Motor neuron (in vitro differentiated cells): ENCODE measurements around the gene PYHIN1. TPM values are rescaled to one million over a fixed set of nuclear protein-coding genes. Genes with fewer than 3 reads are reported as not detected.
"Not testable (repeated sequence)": the region's sequence is repeated elsewhere in the genome, so short reads cannot be mapped to it uniquely, and the experiment has no call there.

Source experiments
- ATAC-seq, 8 experiments: fragments of 200-7000 bp; cut with Tn5 transposase; replicated peaks in 6 of 8; 2 replicates each; pipeline ENCODE4 v1.8.0; 2021; ENCODE audit warnings: mild to moderate bottlenecking in 8 of 8, moderate library complexity in 8 of 8
- H3K27ac ChIP-seq, 2 donors: fragments of 250-450 bp; sonication (Bioruptor Pico); 2 replicates each; pipeline ENCODE4 v1.9.0; 2021; ENCODE audit warnings: antibody characterized with exemption in 2 of 2, mild to moderate bottlenecking in 2 of 2, moderate library complexity in 1 of 2
- H3K4me1 ChIP-seq, 2 donors: fragments of 250-450 bp; sonication (Bioruptor Pico); replicated peaks in 1 of 2; 2 replicates each; pipeline ENCODE4 v1.6.1; 2021; ENCODE audit warnings: antibody characterized with exemption in 2 of 2, mild to moderate bottlenecking in 2 of 2, moderate library complexity in 1 of 2
- H3K4me3 ChIP-seq, 5 donors: fragments of 250-450 bp; sonication (Bioruptor Pico); 2 replicates each; pipeline ENCODE4 v1.9.0; 2021; ENCODE audit warnings: antibody characterized with exemption in 5 of 5, mild to moderate bottlenecking in 5 of 5, moderate library complexity in 4 of 5
- WGBS, 10 experiments: fragments of 450-650 bp; shearing (Covaris generic); methylation state at CpG; one replicate each; pipeline ENCODE4 v1.0.0; 2022; 5-methylcytosine and 5-hydroxymethylcytosine counted together
- in situ Hi-C, 9 experiments: fragments of 400-800 bp; cut with MboI; loops; one replicate each; pipeline ENCODE4 v1.15.0; 2021; ENCODE audit warnings: low sequenced_read_pairs in 9 of 9, low pct_unique_long_range_greater_than_20kb in 2 of 9; ENCODE audit not compliant: unreplicated experiment in 9 of 9
- total RNA-seq, 8 experiments: library from RNA; unstranded; fragments of 300-600 nt; gene quantifications; 2 replicates each; pipeline versions ENCODE4 v1.2.3 to v1.2.4, GENCODE V29; 2022

The PYHIN1 gene
- total RNA-seq, 8 experiments from 2014 or later = 0.40 to 3.5 (median 0.64) TPM; not detected in 4

DNA sequence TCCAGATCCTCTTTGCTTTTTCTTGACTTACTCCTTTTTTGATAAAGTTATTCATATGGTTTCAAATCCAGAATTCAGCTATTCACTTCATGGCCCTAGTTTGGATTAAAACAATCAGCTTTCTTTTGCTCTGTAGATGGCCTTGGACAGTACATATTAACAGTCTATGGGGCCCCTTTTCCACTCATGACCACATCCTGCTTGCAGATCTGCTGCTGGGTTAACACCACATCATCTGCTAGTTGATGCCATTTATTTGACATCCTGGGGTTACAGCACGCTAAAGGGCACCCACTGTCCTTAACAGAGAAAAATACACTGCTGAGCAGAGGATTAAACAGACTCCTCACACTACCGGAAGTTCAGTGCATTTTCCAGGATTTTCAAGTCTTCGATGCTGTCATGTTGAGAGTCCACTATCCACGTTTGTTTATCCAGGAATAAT is 77.4 kb downstream of the PYHIN1 start:
- 11 to 100% (median 86%) methylated on average over 1 to 4 of the region's 4 CpGs; no CpG with 5 or more reads in 1 of the 10 experiments for WGBS, 10 experiments
- in situ Hi-C loops = no loop called here
- Histone ChIP-seq H3K4me3 (no peak overlapping the region), H3K4me1 (peaks cover 30 to 32% of the 10 kb centered on the region in 2 donors), H3K27ac (no peak overlapping the region)
- no peak for ATAC-seq

DNA sequence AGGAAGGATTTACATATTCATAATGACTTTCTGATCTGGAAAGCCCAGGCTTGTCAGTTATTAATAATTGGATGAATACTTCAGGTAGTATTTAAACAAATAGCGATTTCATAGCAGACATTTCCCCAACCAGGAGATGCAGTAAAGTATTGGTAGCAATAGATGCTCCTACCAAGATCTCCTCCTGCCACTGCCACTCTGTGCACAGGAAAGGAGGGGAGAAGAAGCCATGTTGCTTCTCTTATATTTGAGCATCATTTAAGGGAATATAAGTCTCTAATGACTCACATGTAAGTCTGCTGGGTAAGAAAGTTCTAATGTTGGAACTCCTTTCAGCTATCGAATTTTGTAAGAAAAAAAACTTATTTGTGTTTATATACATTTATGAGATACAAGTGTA is 77.9 kb downstream of the PYHIN1 start:
- 0 to 100% (median 81%) methylated on average over 1 to 2 of the region's 2 CpGs for WGBS, 10 experiments
- in situ Hi-C loops = no loop called here
- peaks cover 30 to 32% of the 10 kb centered on the region in 2 donors for H3K4me1 ChIP-seq
- no peak overlapping the region for H3K27ac ChIP-seq
- peak in 3 of 8 experiments; percentile 7 to 17 (median 15) for ATAC-seq
- H3K4me3 ChIP-seq = peak overlapping the region in 1 of 5 donors; percentile 35

DNA sequence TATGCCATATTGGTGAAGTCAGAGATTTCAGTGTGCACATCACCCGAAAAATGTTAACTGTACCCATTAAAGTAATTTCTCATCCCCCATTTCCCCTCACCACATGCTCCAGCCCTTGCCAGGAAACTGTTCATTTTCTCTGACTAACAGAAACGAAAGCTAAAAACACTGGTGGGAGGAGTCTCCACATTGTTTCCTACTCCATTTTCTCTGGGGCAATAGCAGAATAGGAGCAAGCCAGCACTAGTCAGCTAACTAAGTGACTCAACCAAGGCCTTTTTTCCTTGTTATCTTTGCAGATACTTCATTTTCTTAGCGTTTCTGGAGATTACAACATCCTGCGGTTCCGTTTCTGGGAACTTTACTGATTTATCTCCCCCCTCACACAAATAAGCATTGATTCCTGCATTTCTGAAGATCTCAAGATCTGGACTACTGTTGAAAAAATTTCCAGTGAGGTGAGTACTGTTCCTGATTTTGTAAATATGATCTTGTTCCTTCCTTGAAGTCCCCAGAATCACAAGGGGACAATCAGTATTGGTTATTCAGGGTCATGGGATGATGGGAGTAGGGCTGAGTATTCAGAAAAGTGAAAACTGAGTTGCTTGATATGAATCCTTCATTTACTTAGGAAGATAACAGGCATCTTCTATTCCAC is 78.5 kb downstream of the PYHIN1 start, which contains the start of gene IFI16:
TSS of gene IFI16 (plus strand) at position 204 of the 658 bp plus-strand sequence. CDS start 4,774 bp downstream, outside the sequence.
- ATAC-seq = peak; percentile 71 to 91 (median 78)
- peaks cover 30 to 32% of the 10 kb centered on the region in 2 donors for H3K4me1 ChIP-seq
- peak within 1 kb of the TSS; percentile 9 to 35 (median 13) for H3K4me3 ChIP-seq
- H3K27ac ChIP-seq = peak within 1 kb of the TSS; percentile 3 to 13
- WGBS, 10 experiments = 0 to 56% (median 32%) methylated on average over 1 to 5 of the region's 5 CpGs; no CpG with 5 or more reads in 1 of the 10 experiments
- in situ Hi-C loops = loop anchor here in 1 of 9 experiments (10.0 kb wide), 1 partner anchor 65 kb away; the partner anchor contains the start of gene AIM2

DNA sequence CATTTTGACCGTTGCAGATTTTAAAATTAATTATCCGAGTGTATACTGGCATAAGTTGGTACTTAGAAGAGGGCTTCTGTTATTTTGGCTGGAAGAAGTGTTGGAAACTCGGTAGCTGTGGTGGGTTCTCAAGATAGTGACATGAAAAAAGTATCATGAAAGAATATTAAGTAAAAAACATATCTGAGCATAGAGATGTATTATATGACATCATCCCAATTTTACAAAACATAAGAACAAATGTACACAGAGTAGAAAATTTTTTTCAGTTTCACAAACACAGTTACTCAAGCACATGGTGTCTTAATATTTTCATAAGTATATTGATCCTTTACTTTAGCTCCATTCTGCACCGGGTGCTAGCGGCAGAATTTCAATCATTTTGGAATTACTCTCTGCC is 79.0 kb downstream of the PYHIN1 start:
- Histone ChIP-seq H3K4me3 (peak overlapping the region; percentile 9 to 35 (median 13)), H3K4me1 (peaks cover 27 to 30% of the 10 kb centered on the region in 2 donors), H3K27ac (peak overlapping the region; percentile 3 to 13)
- ATAC-seq = no peak
- WGBS, 10 experiments = 0 to 85% (median 56%) methylated on average over 2 to 5 of the region's 5 CpGs
- in situ Hi-C loops = loop anchor here in 1 of 9 experiments (10.0 kb wide), 1 partner anchor 64 kb away; the partner anchor contains the start of gene AIM2

DNA sequence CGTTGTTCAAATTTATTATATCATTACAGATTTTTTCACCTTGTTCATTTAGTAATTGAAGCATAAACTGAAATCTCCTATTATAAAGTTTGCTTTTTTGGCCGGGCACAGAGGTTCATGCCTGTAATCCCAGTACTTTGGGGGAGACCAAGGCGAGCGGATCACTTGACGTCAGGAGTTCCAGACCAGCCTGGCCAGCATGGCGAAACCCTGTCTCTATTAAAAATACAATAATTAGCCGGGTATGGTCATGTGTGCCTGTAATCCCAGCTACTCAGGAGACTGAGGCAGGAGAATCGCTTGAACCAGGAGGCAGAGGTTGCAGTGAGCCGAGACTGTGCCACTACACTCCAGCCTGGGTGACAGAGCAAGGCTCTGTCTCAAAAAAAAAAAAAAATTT is 79.6 kb downstream of the PYHIN1 start:
- H3K4me1 ChIP-seq = peaks cover 21 to 24% of the 10 kb centered on the region in 2 donors
- not testable (repeated sequence) for ATAC-seq, H3K27ac ChIP-seq
- H3K4me3 ChIP-seq = peak overlapping the region in 3 of 5 donors; percentile 13 to 35 (median 31)
- WGBS, 10 experiments = 0 to 100% (median 68%) methylated on average over 1 to 9 of the region's 9 CpGs
- in situ Hi-C loops = loop anchor here in 1 of 9 experiments (10.0 kb wide), 1 partner anchor 64 kb away; the partner anchor contains the start of gene AIM2

DNA sequence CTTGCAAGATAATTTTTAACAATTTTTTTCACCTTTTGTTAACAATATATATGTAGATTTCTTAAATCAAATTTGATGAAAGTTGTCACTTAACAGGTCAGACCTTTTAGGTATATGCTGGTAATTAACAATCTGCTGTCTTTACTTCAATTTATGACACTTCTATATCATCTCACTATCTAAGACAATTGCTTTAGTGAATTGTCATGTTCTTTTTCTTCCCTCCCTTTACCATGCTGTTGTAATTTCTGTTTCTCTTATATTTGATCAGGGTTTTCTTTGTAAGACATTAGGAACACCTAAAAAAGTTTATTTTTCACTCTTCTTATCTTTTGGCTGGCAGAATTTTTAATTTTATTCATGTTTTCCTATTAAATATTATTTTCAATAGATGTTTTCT is 80.4 kb downstream of the PYHIN1 start:
- peaks cover 14 to 16% of the 10 kb centered on the region in 2 donors for H3K4me1 ChIP-seq
- in situ Hi-C loops = loop anchor here in 1 of 9 experiments (10.0 kb wide), 1 partner anchor 63 kb away; the partner anchor contains the start of gene AIM2
- H3K4me3 ChIP-seq = no peak overlapping the region
- no peak for ATAC-seq
- H3K27ac ChIP-seq = no peak overlapping the region

DNA sequence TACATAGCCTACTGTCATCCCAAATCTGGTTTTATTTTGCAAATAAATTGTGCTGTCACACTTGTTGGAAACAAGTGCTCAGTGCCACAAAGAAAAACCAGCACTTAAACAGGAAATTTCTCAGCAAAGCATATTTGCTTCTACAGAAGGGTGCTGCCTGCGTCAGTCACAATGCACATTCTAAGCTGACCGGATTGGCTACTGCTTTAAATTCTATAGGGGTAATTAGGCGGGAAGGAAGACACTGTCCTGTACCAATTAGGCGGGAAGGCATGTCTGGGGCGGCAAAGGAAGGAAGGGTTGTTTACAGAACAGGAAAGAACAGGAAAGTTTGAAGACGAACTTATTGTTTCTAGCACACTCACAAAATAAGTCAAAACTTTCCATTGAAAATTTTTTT is 81.1 kb downstream of the PYHIN1 start:
- H3K4me3 ChIP-seq = peak overlapping the region in 1 of 5 donors; percentile 4
- peaks cover 9 to 10% of the 10 kb centered on the region in 2 donors for H3K4me1 ChIP-seq
- ATAC-seq = peak in 6 of 8 experiments; percentile 3 to 78 (median 59)
- no peak overlapping the region for H3K27ac ChIP-seq
- in situ Hi-C loops = loop anchor here in 1 of 9 experiments (10.0 kb wide), 1 partner anchor 62 kb away; the partner anchor contains the start of gene AIM2
- 0 to 65% (median 31%) methylated on average over 1 to 6 of the region's 6 CpGs for WGBS, 10 experiments

DNA sequence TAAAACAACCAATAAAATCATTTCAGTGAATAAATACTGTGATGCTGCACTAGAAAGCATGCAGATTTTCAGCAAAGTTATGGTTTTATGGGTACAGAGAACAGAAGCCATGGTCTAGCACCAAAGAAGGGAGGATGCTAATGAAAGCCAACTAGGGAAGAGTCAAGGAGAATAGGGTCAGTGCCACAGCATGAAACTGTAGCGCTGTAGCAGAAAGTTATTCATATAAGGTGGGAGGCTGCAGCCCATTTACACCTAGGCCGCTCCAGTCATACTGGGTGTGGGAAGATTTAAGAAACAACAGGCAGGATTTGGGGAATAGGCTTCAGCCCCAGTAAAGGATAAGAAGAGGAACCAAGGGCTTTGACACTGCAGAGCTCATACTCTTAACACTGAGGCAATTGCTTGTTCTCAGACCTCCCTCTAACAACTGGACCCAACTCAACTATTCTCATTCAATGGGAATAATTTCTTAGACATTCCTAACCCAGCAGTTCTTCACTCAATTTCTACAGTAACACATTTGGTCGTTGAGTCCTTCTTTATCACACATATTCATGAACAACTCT is 82.7 kb downstream of the PYHIN1 start:
- no peak overlapping the region for H3K4me3 ChIP-seq
- H3K4me1 ChIP-seq = peaks cover 9% of the 10 kb centered on the region in 2 donors
- WGBS, 10 experiments = 80 to 100% (median 87%) methylated on average over 1 to 3 of the region's 3 CpGs; no CpG with 5 or more reads in 1 of the 10 experiments
- no peak overlapping the region for H3K27ac ChIP-seq
- in situ Hi-C loops = loop anchor here in 1 of 9 experiments (10.0 kb wide), 1 partner anchor 61 kb away; the partner anchor contains the start of gene AIM2
- ATAC-seq = no peak

DNA sequence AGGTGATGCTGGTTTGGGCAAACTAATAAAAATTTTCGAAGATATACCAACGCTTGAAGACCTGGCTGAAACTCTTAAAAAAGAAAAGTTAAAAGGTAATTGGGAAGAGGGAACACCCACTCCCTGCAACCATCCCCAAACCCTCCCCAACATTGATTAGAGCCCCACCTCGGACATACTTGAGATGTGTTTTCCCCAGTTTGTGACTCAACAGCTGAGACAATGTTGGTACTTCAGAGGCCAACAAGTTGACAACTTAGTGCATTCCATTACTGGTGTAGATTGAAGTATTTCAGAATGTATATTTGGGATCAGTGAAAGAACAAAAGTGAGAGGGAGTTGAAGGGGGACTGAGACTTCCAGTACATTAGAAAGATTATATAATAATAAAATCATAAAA is 83.5 kb downstream of the PYHIN1 start:
- in situ Hi-C loops = loop anchor here in 1 of 9 experiments (10.0 kb wide), 1 partner anchor 60 kb away; the partner anchor contains the start of gene AIM2
- H3K27ac ChIP-seq = no peak overlapping the region
- 60 to 100% (median 86%) methylated on average over 1 to 3 of the region's 3 CpGs for WGBS, 10 experiments
- no peak for ATAC-seq
- H3K4me1 ChIP-seq = peaks cover 6 to 8% of the 10 kb centered on the region in 2 donors
- H3K4me3 ChIP-seq = no peak overlapping the region

DNA sequence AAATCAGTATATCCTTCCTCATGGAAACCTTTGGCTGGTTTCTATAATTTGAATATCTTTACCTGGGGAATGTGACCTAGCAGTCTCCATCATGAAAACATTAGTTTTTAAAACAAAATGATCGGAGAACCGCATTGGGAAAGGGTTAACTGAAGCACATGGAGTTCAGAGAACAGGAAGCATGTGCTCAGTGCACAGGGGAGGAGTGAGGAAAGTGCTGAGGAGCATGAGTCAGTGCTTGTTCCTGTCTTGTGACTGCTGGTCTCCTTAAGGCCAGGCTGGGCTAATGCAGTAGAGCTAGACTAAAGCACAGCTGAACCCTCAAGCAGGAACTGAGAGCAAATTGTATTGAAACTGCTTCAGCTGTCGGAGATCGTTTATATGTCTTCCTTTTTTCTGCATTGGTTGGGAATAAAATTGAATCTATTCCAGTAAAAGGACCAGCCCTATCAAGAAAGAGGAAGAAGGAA is 84.1 kb downstream of the PYHIN1 start:
- peaks cover 6% of the 10 kb centered on the region in 2 donors for H3K4me1 ChIP-seq
- no peak overlapping the region for H3K4me3 ChIP-seq
- 21 to 100% (median 90%) methylated on average over 1 to 4 of the region's 4 CpGs; no CpG with 5 or more reads in 2 of the 10 experiments for WGBS, 10 experiments
- in situ Hi-C loops = loop anchor here in 1 of 9 experiments (10.0 kb wide), 1 partner anchor 59 kb away; the partner anchor contains the start of gene AIM2
- H3K27ac ChIP-seq = no peak overlapping the region
- ATAC-seq = peak; percentile 42 to 92 (median 74)

DNA sequence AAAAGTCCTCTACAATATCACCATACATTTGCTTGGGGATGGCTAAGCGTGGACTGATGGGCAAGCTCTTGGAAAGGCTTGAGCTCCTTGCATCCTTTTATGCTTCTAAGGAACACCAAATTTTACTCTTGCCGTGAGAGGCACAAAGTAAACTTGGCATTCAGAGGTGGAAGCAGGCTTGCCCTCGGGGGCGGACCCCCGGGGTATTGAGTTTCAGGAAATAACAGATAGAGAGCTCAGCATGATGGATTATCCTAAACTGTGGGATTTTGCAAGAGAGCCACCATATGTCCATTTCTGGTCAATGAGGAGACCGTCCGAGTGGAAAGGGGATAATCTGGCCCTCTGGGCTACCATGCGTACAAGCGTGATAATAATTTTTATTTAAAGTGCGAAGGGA is 92.4 kb downstream of the PYHIN1 start:
- H3K4me1 ChIP-seq = no peaks in the 10 kb centered on the region
- no peak for ATAC-seq
- in situ Hi-C loops = no loop called here
- H3K4me3 ChIP-seq = no peak overlapping the region
- H3K27ac ChIP-seq = no peak overlapping the region
- 75 to 100% (median 90%) methylated on average over 3 to 10 of the region's 10 CpGs for WGBS, 10 experiments

DNA sequence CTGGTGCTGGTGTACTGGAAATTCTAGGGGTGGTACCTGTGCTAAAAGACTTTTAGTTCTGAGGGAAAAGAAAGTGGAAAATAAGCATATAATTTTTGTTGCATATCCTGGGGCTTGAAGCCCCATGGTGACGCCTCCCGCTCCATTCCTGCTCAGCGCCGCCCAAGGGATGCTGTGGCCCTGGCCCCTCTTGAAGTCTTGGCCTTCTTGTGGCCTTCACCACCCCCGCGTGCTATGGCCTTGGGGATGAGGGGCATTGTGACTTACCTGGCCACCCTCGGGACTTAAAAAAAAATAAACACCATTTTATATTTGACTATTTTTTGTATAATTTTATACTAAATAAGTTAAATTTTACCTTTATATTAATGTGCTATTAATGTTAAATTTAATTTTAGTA is 93.7 kb downstream of the PYHIN1 start:
- no peak for ATAC-seq
- no peak overlapping the region for H3K27ac ChIP-seq
- WGBS, 10 experiments = 82 to 100% (median 95%) methylated on average over 1 to 7 of the region's 7 CpGs; no CpG with 5 or more reads in 2 of the 10 experiments
- in situ Hi-C loops = no loop called here
- H3K4me3 ChIP-seq = no peak overlapping the region
- no peaks in the 10 kb centered on the region for H3K4me1 ChIP-seq
